ENCODE data around the gene DSCAML1.

Gene DSCAML1

DNA sequence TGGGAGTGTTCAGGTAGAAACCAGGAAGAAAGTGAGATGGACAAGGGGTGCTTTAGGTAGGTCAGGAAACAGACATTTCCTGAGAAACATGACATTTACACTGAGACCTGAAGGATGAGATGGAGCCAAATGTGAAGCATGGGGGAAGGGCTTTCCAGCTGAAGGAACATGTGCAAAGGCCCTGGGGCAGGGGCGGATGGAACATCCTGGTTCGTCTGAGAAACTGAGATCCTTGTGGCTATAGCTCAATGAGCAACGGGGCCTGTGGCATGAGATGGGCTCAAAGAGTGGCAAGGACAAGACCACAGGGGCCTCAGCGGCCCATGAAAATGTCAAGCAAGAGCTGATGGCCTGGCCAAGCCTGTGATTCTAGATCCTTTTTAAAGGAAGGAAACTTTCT lies 127.4 kb downstream of the DSCAML1 start (continued):
- TF ChIP-seq, protein P1, sequence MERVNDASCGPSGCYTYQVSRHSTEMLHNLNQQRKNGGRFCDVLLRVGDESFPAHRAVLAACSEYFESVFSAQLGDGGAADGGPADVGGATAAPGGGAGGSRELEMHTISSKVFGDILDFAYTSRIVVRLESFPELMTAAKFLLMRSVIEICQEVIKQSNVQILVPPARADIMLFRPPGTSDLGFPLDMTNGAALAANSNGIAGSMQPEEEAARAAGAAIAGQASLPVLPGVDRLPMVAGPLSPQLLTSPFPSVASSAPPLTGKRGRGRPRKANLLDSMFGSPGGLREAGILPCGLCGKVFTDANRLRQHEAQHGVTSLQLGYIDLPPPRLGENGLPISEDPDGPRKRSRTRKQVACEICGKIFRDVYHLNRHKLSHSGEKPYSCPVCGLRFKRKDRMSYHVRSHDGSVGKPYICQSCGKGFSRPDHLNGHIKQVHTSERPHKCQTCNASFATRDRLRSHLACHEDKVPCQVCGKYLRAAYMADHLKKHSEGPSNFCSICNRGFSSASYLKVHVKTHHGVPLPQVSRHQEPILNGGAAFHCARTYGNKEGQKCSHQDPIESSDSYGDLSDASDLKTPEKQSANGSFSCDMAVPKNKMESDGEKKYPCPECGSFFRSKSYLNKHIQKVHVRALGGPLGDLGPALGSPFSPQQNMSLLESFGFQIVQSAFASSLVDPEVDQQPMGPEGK (CRISPR knock-in tag; IDR thresholded peaks at IDR 0.05; ENCODE audit: borderline replicate concordance) = no peak

DNA sequence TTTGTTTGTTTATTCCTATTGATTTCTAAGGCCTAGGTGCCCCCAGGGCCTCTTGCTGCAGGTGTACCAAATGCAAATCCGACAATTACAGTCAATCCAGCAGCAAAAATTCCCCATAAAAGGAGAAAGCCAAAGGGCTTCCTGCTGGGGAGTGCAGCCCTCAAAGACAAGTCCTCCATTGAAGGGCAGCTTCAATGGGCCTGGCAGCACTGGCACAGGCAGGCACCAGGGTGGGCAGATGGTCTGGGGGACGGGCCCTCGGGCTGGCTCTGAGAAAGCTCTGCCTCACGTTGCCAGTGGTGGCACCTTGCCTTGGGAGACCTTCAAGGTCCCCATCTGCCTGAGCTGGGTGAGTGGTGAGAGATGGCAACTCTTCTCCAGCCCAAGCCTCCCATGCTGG lies 128.0 kb downstream of the DSCAML1 start:
- ATAC-seq = no peak
- TF ChIP-seq TOX (CRISPR knock-in tag; IDR thresholded peaks at IDR 0.05; ENCODE audit: borderline replicate concordance) (no peak), RARB (CRISPR knock-in tag; IDR thresholded peaks at IDR 0.05) (no peak), ESRRG (CRISPR knock-in tag; IDR thresholded peaks at IDR 0.05) (no peak), OSR1 (CRISPR knock-in tag; IDR thresholded peaks at IDR 0.05) (no peak), SNAI2 (CRISPR knock-in tag; IDR thresholded peaks at IDR 0.05) (no peak), ZNF70 (CRISPR knock-in tag; IDR thresholded peaks at IDR 0.05) (no peak), CSDC2 (CRISPR knock-in tag; IDR thresholded peaks at IDR 0.05) (no peak), GLIS3 (CRISPR knock-in tag; IDR thresholded peaks at IDR 0.05) (no peak), TCF4 (CRISPR knock-in tag; IDR thresholded peaks at IDR 0.05; ENCODE audit: borderline replicate concordance) (no peak), ZNF565 (CRISPR knock-in tag; conservative IDR thresholded peaks at IDR 0.05; ENCODE audit: low read depth) (no peak), PPARA (CRISPR knock-in tag; IDR thresholded peaks at IDR 0.05; ENCODE audit: borderline replicate concordance) (no peak), BACH2 (CRISPR knock-in tag; IDR thresholded peaks at IDR 0.05; ENCODE audit: borderline replicate concordance) (no peak)
- TF ChIP-seq, protein P2, sequence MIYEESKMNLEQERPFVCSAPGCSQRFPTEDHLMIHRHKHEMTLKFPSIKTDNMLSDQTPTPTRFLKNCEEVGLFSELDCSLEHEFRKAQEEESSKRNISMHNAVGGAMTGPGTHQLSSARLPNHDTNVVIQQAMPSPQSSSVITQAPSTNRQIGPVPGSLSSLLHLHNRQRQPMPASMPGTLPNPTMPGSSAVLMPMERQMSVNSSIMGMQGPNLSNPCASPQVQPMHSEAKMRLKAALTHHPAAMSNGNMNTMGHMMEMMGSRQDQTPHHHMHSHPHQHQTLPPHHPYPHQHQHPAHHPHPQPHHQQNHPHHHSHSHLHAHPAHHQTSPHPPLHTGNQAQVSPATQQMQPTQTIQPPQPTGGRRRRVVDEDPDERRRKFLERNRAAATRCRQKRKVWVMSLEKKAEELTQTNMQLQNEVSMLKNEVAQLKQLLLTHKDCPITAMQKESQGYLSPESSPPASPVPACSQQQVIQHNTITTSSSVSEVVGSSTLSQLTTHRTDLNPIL (CRISPR knock-in tag; IDR thresholded peaks at IDR 0.05; ENCODE audit: low read depth) = no peak
- TF ChIP-seq, protein P1 (CRISPR knock-in tag; IDR thresholded peaks at IDR 0.05; ENCODE audit: borderline replicate concordance) = no peak
- TF ChIP-seq, protein P3, sequence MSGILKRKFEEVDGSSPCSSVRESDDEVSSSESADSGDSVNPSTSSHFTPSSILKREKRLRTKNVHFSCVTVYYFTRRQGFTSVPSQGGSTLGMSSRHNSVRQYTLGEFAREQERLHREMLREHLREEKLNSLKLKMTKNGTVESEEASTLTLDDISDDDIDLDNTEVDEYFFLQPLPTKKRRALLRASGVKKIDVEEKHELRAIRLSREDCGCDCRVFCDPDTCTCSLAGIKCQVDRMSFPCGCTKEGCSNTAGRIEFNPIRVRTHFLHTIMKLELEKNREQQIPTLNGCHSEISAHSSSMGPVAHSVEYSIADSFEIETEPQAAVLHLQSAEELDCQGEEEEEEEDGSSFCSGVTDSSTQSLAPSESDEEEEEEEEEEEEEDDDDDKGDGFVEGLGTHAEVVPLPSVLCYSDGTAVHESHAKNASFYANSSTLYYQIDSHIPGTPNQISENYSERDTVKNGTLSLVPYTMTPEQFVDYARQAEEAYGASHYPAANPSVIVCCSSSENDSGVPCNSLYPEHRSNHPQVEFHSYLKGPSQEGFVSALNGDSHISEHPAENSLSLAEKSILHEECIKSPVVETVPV (CRISPR knock-in tag; IDR thresholded peaks at IDR 0.05) = no peak
- TF ChIP-seq, protein P4, sequence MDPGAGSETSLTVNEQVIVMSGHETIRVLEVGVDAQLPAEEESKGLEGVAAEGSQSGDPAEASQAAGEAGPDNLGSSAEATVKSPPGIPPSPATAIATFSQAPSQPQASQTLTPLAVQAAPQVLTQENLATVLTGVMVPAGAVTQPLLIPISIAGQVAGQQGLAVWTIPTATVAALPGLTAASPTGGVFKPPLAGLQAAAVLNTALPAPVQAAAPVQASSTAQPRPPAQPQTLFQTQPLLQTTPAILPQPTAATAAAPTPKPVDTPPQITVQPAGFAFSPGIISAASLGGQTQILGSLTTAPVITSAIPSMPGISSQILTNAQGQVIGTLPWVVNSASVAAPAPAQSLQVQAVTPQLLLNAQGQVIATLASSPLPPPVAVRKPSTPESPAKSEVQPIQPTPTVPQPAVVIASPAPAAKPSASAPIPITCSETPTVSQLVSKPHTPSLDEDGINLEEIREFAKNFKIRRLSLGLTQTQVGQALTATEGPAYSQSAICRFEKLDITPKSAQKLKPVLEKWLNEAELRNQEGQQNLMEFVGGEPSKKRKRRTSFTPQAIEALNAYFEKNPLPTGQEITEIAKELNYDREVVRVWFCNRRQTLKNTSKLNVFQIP (CRISPR knock-in tag; IDR thresholded peaks at IDR 0.05; ENCODE audit: borderline replicate concordance, low read depth) = no peak
- TF ChIP-seq, protein P5, sequence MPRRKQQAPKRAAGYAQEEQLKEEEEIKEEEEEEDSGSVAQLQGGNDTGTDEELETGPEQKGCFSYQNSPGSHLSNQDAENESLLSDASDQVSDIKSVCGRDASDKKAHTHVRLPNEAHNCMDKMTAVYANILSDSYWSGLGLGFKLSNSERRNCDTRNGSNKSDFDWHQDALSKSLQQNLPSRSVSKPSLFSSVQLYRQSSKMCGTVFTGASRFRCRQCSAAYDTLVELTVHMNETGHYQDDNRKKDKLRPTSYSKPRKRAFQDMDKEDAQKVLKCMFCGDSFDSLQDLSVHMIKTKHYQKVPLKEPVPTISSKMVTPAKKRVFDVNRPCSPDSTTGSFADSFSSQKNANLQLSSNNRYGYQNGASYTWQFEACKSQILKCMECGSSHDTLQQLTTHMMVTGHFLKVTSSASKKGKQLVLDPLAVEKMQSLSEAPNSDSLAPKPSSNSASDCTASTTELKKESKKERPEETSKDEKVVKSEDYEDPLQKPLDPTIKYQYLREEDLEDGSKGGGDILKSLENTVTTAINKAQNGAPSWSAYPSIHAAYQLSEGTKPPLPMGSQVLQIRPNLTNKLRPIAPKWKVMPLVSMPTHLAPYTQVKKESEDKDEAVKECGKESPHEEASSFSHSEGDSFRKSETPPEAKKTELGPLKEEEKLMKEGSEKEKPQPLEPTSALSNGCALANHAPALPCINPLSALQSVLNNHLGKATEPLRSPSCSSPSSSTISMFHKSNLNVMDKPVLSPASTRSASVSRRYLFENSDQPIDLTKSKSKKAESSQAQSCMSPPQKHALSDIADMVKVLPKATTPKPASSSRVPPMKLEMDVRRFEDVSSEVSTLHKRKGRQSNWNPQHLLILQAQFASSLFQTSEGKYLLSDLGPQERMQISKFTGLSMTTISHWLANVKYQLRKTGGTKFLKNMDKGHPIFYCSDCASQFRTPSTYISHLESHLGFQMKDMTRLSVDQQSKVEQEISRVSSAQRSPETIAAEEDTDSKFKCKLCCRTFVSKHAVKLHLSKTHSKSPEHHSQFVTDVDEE (CRISPR knock-in tag; IDR thresholded peaks at IDR 0.05) = no peak

DNA sequence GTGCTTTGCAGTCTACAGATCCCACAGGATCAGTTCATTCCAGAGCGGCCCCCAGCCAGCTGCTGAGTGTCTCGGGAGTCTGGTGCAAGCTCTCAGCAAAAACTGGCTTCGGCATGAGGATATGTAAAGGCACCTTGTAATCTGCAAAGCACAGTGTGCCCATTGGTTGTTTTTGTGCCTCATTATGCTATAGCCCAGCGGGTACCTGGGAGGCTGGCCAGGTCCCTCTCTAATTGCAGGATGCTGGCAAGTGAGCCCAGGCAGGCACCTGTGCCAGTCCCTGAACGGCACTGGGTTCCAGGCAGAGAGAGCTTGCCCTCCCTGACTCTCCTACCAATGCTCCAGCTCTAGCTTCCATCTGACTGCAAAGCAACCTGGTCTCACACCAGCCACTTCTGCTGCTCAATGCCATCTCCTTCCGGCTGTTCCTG lies 128.7 kb downstream of the DSCAML1 start:
- no peak for ATAC-seq
- TF ChIP-seq ZNF8 (CRISPR knock-in tag; IDR thresholded peaks at IDR 0.05) (no peak), ZNF565 (CRISPR knock-in tag; conservative IDR thresholded peaks at IDR 0.05; ENCODE audit: low read depth) (no peak), ZC3H10 (CRISPR knock-in tag; IDR thresholded peaks at IDR 0.05) (no peak)
- TF ChIP-seq, protein P1 (CRISPR knock-in tag; IDR thresholded peaks at IDR 0.05; ENCODE audit: borderline replicate concordance) = no peak

All from SK-N-SH treated with all-trans-retinoic acid at 6 μM for 48 hours (cell line).